ENCODE measurements around the gene BCAS4.

BCAS4 gene

GRCh38 chr20:50918403-50918802, 123.5 kb downstream of the BCAS4 start:
- TF ChIP-seq CTCF (conservative IDR thresholded peaks at IDR 0.05): no peak
- no peak overlapping the region for H3K27ac ChIP-seq

- no peak overlapping the region for H3K27ac ChIP-seq
- TF ChIP-seq CTCF (conservative IDR thresholded peaks at IDR 0.05): no peak
Observed at GRCh38 chr20:50919567-50919966, 124.7 kb downstream of the BCAS4 start.

- no peak overlapping the region for H3K27ac ChIP-seq
Observed at GRCh38 chr20:50920997-50921396, 126.1 kb downstream of the BCAS4 start.

GRCh38 chr20:50921803-50922501, 127.1 kb downstream of the BCAS4 start:
- TF ChIP-seq CTCF (conservative IDR thresholded peaks at IDR 0.05): no peak
- H3K27ac ChIP-seq: no peak overlapping the region

More at GRCh38 chr20:50920997-50921396, 126.1 kb downstream of the BCAS4 start:
- no peak for TF ChIP-seq CTCF (conservative IDR thresholded peaks at IDR 0.05)

- H3K27ac ChIP-seq: no peak overlapping the region
- no peak for TF ChIP-seq CTCF (conservative IDR thresholded peaks at IDR 0.05)
Observed at GRCh38 chr20:50924261-50924920, 129.5 kb downstream of the BCAS4 start.

GRCh38 chr20:50926530-50926929, 131.7 kb downstream of the BCAS4 start:
- no peak overlapping the region for H3K27ac ChIP-seq
- TF ChIP-seq CTCF (conservative IDR thresholded peaks at IDR 0.05): no peak
